CD8-positive, alpha-beta memory T cell (primary cell): ENCODE data around the gene GDPD5. TPM values are rescaled to one million over a fixed set of nuclear protein-coding genes. Genes with fewer than 3 reads are reported as not detected.
A peak's percentile ranks its signal among the peaks of the same experiment; 100 is the strongest.

Experiments used
- CTCF ChIA-PET: fragments of 350-600 bp; sonication (Branson Sonifier 250); formaldehyde crosslinking; loops from one replicate; lab custom pipeline; 2021; ENCODE audit warnings: antibody characterized with exemption; lab: Charles Lee
- POLR2A ChIA-PET: fragments of 350-600 bp; sonication (Branson Sonifier 250); formaldehyde crosslinking; loops from one replicate; lab custom pipeline; 2021; ENCODE audit warnings: antibody characterized with exemption; lab: Charles Lee
- DNase-seq, 5 donors: peaks; one replicate each; pipeline versions ENCODE4 v3.0.0 to v3.0.0-alpha.2; 2020 to 2022; ENCODE audit warnings: mixed read lengths in 1 of 5
- H3K27ac ChIP-seq: one replicate; pipeline ENCODE4 v1.7.0; 2013; ENCODE audit warnings: low read depth, mild to moderate bottlenecking, low read length, moderate library complexity
- H3K27me3 ChIP-seq: 2 replicates; pipeline ENCODE4 v1.7.0; 2013; ENCODE audit warnings: low read length, mild to moderate bottlenecking; ENCODE audit not compliant: insufficient read depth, poor library complexity, severe bottlenecking
- H3K36me3 ChIP-seq: 2 replicates; pipeline ENCODE4 v1.7.0; 2013; ENCODE audit warnings: mild to moderate bottlenecking, low read length, moderate library complexity; ENCODE audit not compliant: insufficient read depth
- H3K4me1 ChIP-seq: 2 replicates; pipeline ENCODE4 v1.7.0; 2013; ENCODE audit warnings: mild to moderate bottlenecking, low read length, moderate library complexity; ENCODE audit not compliant: insufficient read depth
- H3K4me3 ChIP-seq: 2 replicates; pipeline ENCODE4 v1.7.0; 2013; ENCODE audit warnings: mild to moderate bottlenecking, low read length
- H3K9me3 ChIP-seq: 2 replicates; pipeline ENCODE4 v1.7.0; 2013; ENCODE audit warnings: mild to moderate bottlenecking, low read length
- H3K27ac Mint-ChIP-seq, 8 donors: one replicate each; pipeline ENCODE4 v1.8.0; 2020 to 2021; ENCODE audit warnings: mixed read lengths in 8 of 8, mild to moderate bottlenecking in 6 of 8, inconsistent platforms in 3 of 8, moderate library complexity in 3 of 8
- H3K27me3 Mint-ChIP-seq, 2 donors: one replicate each; pipeline ENCODE4 v1.8.0; 2020 to 2021; ENCODE audit warnings: mixed read lengths in 2 of 2, mild to moderate bottlenecking in 1 of 2, moderate library complexity in 1 of 2
- H3K36me3 Mint-ChIP-seq, 3 donors: one replicate each; pipeline ENCODE4 v1.8.0; 2020 to 2021; ENCODE audit warnings: mixed read lengths in 3 of 3, inconsistent platforms in 1 of 3, mild to moderate bottlenecking in 1 of 3
- H3K4me1 Mint-ChIP-seq, 3 donors: one replicate each; pipeline ENCODE4 v1.8.0; 2020 to 2021; ENCODE audit warnings: mixed read lengths in 3 of 3, inconsistent platforms in 1 of 3, mild to moderate bottlenecking in 1 of 3
- H3K4me3 Mint-ChIP-seq, 7 donors: one replicate each; pipeline ENCODE4 v1.8.0; 2020 to 2021; ENCODE audit warnings: mixed read lengths in 7 of 7, mild to moderate bottlenecking in 6 of 7, moderate library complexity in 4 of 7, inconsistent platforms in 2 of 7
- H3K9me3 Mint-ChIP-seq, 5 donors: one replicate each; pipeline ENCODE4 v1.8.0; 2020 to 2022; ENCODE audit warnings: mixed read lengths in 5 of 5, mild to moderate bottlenecking in 3 of 5, moderate library complexity in 2 of 5, inconsistent platforms in 1 of 5
- polyA plus RNA-seq: library from polyadenylated mRNA; unstranded; fragments of 300-500 nt; fragmentation: Illumina TruSeq; gene quantifications from one replicate; pipeline ENCODE4 v1.2.3, GENCODE V29; 2021
- total RNA-seq, 2 experiments: library from RNA; stranded (reverse); gene quantifications; one replicate each; pipeline ENCODE4 v1.2.3, GENCODE V29; 2021

Gene GDPD5
- total and polyA plus RNA-seq, 3 experiments from 2014 or later: 8.9 to 10.4 (median 9.1) TPM

DNA sequence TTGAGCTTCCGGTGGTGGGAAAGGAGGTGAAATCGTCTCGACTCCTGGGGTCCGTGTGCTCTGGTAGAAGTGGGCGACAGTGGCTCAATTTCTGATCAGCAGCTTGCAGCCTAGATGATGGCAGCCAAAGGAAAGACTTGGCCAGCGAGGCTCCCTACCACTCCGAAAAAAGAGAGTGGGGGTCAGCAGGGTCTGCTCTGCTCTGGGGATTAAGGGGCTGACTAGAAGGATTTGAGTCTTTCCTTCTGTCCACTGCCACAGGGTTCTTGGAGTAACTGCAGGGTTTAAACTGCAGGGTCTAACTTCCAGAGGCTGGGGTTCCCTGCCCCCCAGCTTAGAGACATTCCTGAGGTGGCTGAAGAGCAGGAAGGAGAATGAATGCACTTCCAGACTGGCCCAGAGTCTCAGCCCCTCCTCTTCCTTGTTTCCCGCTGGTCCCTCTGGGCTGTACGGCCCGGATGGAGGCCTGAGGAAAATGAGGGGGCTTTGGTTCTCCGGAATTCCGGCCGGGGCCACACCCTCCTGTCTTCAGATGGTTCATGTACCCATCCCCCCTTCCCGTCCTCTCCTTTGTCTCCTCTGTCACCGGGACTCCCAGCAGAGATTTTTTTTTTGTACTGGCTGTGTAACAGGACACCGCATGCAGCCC lies 37.2 kb upstream of the GDPD5 start:
- Histone ChIP-seq H3K4me1 (peaks cover 27% of the 10 kb centered on the region), H3K4me3 (peak overlapping the region; percentile 97), H3K27me3 (no peaks in the 10 kb centered on the region), H3K27ac (peak overlapping the region; percentile 90), H3K9me3 (no peaks in the 10 kb centered on the region), H3K36me3 (no peaks in the 10 kb centered on the region)
- peak overlapping the region; percentile 92 to 100 (median 99) for H3K4me3 Mint-ChIP-seq
- peaks cover 40 to 61% (median 52%) of the 10 kb centered on the region in 3 donors for H3K4me1 Mint-ChIP-seq
- POLR2A ChIA-PET: interaction anchor here (0.6 to 1.6 kb wide), 4 partner anchors 163 to 669 kb away, joined by 3 to 7 read pairs (median 4); no protein-coding TSS in a partner anchor
- no peaks in the 10 kb centered on the region for H3K9me3 Mint-ChIP-seq
- CTCF ChIA-PET: interaction anchor here (0.7 to 0.9 kb wide), 2 partner anchors 8 to 15 kb away, joined by 3 read pairs; no protein-coding TSS in a partner anchor
- DNase-seq: no peak
- H3K36me3 Mint-ChIP-seq: peaks cover 0 to 19% (median 0%) of the 10 kb centered on the region in 3 donors
- H3K27me3 Mint-ChIP-seq: peaks cover 0 to 4% of the 10 kb centered on the region in 2 donors
- H3K27ac Mint-ChIP-seq: peak overlapping the region; percentile 86 to 98 (median 96)

DNA sequence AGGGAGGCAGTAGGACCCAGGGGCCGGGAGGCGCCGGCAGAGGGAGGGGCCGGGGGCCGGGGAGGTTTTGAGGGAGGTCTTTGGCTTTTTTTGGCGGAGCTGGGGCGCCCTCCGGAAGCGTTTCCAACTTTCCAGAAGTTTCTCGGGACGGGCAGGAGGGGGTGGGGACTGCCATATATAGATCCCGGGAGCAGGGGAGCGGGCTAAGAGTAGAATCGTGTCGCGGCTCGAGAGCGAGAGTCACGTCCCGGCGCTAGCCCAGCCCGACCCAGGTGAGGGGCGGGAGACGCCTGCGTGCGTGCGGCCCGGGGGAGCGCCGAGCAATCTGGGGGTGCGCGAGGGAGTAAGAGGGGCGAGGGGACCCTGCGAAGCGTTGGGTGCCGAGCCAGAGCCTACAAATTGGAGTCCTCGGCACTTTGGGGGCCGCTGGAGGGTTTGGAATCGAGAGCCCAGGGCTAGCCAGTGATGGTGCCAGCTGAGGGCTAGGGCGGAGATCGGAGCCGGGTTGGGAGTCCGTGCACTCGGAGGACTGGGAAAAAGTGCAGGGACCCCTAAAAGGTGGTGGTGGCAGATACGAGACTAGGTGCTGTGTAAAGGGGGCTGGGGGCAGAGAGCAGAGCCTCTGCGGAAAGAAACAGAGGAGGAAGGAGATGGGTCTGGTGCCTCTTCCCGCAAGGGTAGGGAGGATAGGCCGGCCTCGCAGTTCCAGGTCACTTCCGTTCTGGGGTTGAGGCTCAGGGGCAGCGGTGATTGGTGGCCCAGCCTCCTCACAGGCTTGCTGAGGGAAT lies 36.5 kb upstream of the GDPD5 start, which contains the start of gene SERPINH1:
TSS of gene SERPINH1 (plus strand) at position 206 of the 788 bp plus-strand sequence. CDS start 4,097 bp downstream, outside the sequence.
- peak within 1 kb of the TSS; percentile 90 for H3K27ac ChIP-seq
- H3K27me3 ChIP-seq: no peaks in the 10 kb centered on the region
- H3K36me3 ChIP-seq: no peaks in the 10 kb centered on the region
- POLR2A ChIA-PET: interaction anchor here (0.6 to 1.6 kb wide), 5 partner anchors 162 to 1582 kb away, joined by 3 to 7 read pairs (median 3); no protein-coding TSS in a partner anchor
- peaks cover 40 to 58% (median 52%) of the 10 kb centered on the region in 3 donors for H3K4me1 Mint-ChIP-seq
- peak; percentile 35 to 72 (median 52) for DNase-seq
- peaks cover 0 to 8% of the 10 kb centered on the region in 2 donors for H3K27me3 Mint-ChIP-seq
- no peaks in the 10 kb centered on the region for H3K9me3 Mint-ChIP-seq
- CTCF ChIA-PET: interaction anchor here (0.7 to 1.5 kb wide), 5 partner anchors 9 to 15 kb away, joined by 3 to 7 read pairs (median 4); no protein-coding TSS in a partner anchor
- H3K4me3 ChIP-seq: peak within 1 kb of the TSS; percentile 97
- peaks cover 27% of the 10 kb centered on the region for H3K4me1 ChIP-seq
- peaks cover 0 to 13% (median 0%) of the 10 kb centered on the region in 3 donors for H3K36me3 Mint-ChIP-seq
- H3K4me3 Mint-ChIP-seq: peak within 1 kb of the TSS; percentile 92 to 100 (median 99)
- H3K27ac Mint-ChIP-seq: peak within 1 kb of the TSS; percentile 86 to 98 (median 96)
- H3K9me3 ChIP-seq: no peaks in the 10 kb centered on the region

DNA sequence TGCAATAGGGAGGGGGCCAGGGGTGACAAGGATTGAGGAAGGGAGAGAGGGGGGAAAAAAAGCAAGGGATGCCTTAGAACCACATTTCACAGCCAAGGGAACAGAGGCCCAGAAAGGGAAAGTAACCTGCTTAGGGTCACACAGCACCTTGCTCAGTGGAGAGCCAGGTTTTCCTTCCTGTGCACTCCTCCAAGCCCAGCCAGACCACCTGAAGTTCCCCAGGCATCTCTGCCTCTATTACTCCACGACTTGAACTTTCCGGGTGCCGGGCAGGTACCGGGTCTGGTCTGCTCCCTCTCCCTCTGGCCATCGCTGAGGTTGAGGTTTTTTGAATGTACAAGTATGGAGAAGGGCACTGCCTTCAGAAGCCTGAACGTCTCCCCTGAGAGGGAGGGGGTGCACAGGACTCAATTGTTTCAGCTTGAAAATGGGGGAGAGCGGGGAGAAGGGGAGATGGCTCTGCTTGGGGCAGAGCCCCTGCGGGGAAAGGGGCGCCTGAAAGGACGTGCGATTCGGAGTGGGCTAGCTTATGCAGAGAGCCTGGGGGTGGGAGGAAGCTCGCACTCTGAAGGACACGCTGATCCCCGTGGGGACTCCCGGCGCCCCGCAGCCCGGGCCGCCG lies 35.8 kb upstream of the GDPD5 start:
- no peaks in the 10 kb centered on the region for H3K27me3 ChIP-seq
- Mint-ChIP-seq H3K4me1 (peaks cover 40 to 54% (median 52%) of the 10 kb centered on the region in 3 donors), H3K4me3 (peak overlapping the region; percentile 92 to 100 (median 99)), H3K27ac (peak overlapping the region; percentile 86 to 98 (median 96)), H3K27me3 (peaks cover 0 to 8% of the 10 kb centered on the region in 2 donors), H3K9me3 (no peaks in the 10 kb centered on the region), H3K36me3 (peaks cover 0 to 8% (median 0%) of the 10 kb centered on the region in 3 donors)
- no peak for DNase-seq
- ChIA-PET CTCF (interaction anchor here (1.1 to 1.5 kb wide), 3 partner anchors 12 to 16 kb away, joined by 4 to 7 read pairs (median 5); no protein-coding TSS in a partner anchor), POLR2A (interaction anchor here (1.5 to 1.6 kb wide), 2 partner anchors 161 to 286 kb away, joined by 4 to 7 read pairs; no protein-coding TSS in a partner anchor)
- H3K4me3 ChIP-seq: peak overlapping the region; percentile 97
- H3K27ac ChIP-seq: peak overlapping the region; percentile 90
- no peaks in the 10 kb centered on the region for H3K9me3 ChIP-seq
- no peaks in the 10 kb centered on the region for H3K36me3 ChIP-seq
- H3K4me1 ChIP-seq: peaks cover 27% of the 10 kb centered on the region

DNA sequence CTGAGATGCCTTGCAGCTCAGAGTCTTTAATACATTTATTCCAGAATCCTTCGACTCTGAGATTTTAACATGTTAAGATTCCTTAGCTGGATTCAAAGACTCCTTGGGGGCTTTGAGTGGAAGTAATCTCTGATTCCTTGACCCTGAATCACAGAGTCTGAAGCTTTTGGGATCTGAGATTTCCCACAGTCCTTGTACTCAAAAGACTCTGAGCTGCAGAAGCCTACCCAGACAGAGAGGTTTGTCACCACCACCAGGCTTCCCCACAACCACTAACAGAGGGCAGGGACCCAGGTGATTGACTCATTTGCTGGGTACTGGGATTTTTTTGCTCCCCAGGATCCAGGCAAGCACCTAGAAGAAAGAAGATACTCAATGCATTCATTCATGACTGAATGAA lies 34.9 kb upstream of the GDPD5 start:
- peaks cover 3 to 8% of the 10 kb centered on the region in 2 donors for H3K27me3 Mint-ChIP-seq
- H3K36me3 Mint-ChIP-seq: peaks cover 0 to 8% (median 0%) of the 10 kb centered on the region in 3 donors
- POLR2A ChIA-PET: interaction anchor here (0.7 kb wide), 1 partner anchor 64 kb away, joined by 3 read pairs; no protein-coding TSS in a partner anchor
- DNase-seq: no peak
- no peaks in the 10 kb centered on the region for H3K36me3 ChIP-seq
- H3K27ac ChIP-seq: no peak overlapping the region
- H3K27me3 ChIP-seq: no peaks in the 10 kb centered on the region
- peaks cover 34 to 47% (median 46%) of the 10 kb centered on the region in 3 donors for H3K4me1 Mint-ChIP-seq
- H3K4me3 Mint-ChIP-seq: peak overlapping the region in 6 of 7 donors; percentile 87 to 100 (median 98)
- H3K4me3 ChIP-seq: no peak overlapping the region
- peaks cover 21% of the 10 kb centered on the region for H3K4me1 ChIP-seq
- no peaks in the 10 kb centered on the region for H3K9me3 Mint-ChIP-seq
- H3K9me3 ChIP-seq: no peaks in the 10 kb centered on the region
- CTCF ChIA-PET: interaction anchor here (1.5 kb wide), 1 partner anchor 16 kb away, joined by 7 read pairs; no protein-coding TSS in a partner anchor
- H3K27ac Mint-ChIP-seq: peak overlapping the region in 7 of 8 donors; percentile 58 to 97 (median 96)

DNA sequence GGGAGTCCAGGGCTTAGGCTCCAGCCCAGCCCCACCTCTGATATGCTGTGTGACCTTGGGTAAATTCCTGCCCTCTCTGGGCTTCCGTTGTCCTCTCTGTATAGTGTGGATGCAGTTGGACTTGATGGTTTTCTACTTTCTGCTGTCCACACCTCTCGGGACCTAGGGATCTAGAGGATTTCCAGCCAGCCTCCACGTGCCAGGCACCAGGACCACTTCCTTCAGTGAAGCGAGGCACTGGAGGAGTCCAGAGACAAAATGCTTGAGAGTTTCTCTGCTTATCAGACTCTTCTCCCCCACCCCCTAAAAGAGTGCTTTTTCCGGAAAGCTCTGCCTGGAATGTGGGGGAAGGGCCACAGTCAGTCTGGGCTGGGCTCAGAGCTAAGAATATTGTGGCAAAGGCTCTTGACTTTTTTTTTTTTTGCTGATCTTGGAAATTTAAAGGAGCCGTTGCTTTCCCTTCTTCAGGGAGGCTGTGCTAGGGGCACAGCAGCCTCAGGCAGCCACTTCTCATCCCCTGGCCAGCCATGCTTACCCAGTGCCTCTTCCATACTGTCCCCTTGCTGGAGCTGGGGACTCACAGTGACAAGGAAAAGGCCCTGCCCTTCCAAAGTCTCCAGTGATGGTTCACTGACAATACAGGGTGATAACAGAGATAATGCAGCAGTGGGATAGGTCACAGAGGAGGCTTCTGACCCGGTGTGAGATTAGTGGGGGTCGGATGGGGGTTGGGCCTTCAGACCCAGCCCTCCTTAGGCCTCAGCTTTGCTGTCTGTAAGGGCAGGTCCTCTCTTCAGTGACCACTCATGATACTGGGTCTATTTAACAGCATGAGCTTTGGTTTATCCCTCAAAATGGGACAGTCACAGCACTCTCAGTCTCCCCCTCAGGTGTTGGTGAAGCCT lies 33.5 kb upstream of the GDPD5 start:
- CTCF ChIA-PET: interaction anchor here (0.6 to 1.3 kb wide), 2 partner anchors 28 to 283 kb away, joined by 3 read pairs; no protein-coding TSS in a partner anchor
- Mint-ChIP-seq H3K36me3 (peaks cover 0 to 8% (median 0%) of the 10 kb centered on the region in 3 donors), H3K27me3 (peaks cover 6 to 8% of the 10 kb centered on the region in 2 donors), H3K27ac (peak overlapping the region in 1 of 8 donors; percentile 58), H3K4me1 (peaks cover 25 to 32% (median 32%) of the 10 kb centered on the region in 3 donors), H3K9me3 (no peaks in the 10 kb centered on the region), H3K4me3 (peak overlapping the region in 2 of 7 donors; percentile 74 to 78)
- Histone ChIP-seq H3K27ac (peak overlapping the region; percentile 19), H3K36me3 (no peaks in the 10 kb centered on the region), H3K4me3 (no peak overlapping the region), H3K4me1 (peaks cover 21% of the 10 kb centered on the region), H3K9me3 (no peaks in the 10 kb centered on the region), H3K27me3 (no peaks in the 10 kb centered on the region)
- POLR2A ChIA-PET: interaction anchor here (0.5 kb wide), 1 partner anchor 82 kb away, joined by 3 read pairs; no protein-coding TSS in a partner anchor
- DNase-seq: no peak

DNA sequence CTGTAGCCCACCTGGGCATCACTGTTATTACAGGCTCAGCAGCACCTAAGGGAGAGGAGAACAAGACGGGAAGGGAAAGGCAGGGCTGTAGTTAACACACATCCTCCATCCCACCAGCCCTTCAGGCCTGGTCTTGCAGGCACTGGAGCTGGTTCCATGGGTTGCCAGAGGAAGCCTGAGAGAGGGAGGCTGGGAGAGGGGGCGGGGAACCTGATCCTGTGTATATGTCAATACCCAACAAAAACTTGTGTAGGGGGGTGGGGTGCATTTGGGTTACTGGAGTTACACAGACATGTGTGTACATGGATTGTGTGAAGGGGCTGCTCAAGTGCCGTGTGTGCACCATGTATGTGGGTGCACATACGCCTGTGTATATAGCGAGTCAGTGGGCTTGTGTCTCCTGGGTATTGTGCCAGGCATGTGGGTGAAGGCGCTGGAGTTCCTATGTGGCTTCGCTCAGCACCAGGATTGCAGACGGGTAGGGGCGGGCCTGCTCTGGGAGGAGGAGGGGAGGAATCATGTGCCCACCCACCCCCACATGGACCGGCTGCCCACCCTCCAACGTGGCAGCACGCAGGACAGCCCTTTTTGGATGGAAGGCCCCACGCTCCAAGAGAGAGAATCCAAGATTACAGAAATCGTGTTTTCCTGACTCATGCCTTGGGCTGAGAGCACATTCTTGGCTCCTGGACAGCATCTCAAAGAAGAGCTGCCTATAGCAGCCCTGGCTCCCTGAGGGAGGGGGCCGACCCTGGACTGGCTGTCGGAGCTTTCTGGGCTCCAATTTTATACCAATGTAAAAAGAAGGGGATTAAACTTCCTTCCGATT lies 32.1 kb upstream of the GDPD5 start:
- Mint-ChIP-seq H3K27me3 (peaks cover 6 to 9% of the 10 kb centered on the region in 2 donors), H3K4me3 (peak overlapping the region in 1 of 7 donors; percentile 74), H3K36me3 (peaks cover 0 to 8% (median 0%) of the 10 kb centered on the region in 3 donors), H3K9me3 (no peaks in the 10 kb centered on the region), H3K4me1 (peaks cover 12 to 21% (median 19%) of the 10 kb centered on the region in 3 donors), H3K27ac (peak overlapping the region in 1 of 8 donors; percentile 24)
- Histone ChIP-seq H3K9me3 (no peaks in the 10 kb centered on the region), H3K4me1 (peaks cover 12% of the 10 kb centered on the region), H3K36me3 (no peaks in the 10 kb centered on the region), H3K27ac (no peak overlapping the region), H3K4me3 (no peak overlapping the region), H3K27me3 (no peaks in the 10 kb centered on the region)
- no peak for DNase-seq
- CTCF ChIA-PET: no interaction called here
- POLR2A ChIA-PET: no interaction called here
